ENCODE data around the gene DCUN1D3.

DCUN1D3 gene

GRCh38 chr16:20873331-20873730 is 26.8 kb downstream of the DCUN1D3 start:
- Mint-ChIP-seq H3K36me3 (ENCODE audit: low read depth) (peaks cover 7% of the 10 kb centered on the region), H3K4me1 (peaks cover 33% of the 10 kb centered on the region), H3K9me3 (no peaks in the 10 kb centered on the region), H3K27me3 (ENCODE audit: low read depth) (no peaks in the 10 kb centered on the region), H3K4me3 (no peak overlapping the region), H3K27ac (peak overlapping the region in 1 of 3 experiments; percentile 9)
- TF ChIP-seq CTCF (IDR thresholded peaks at IDR 0.05; ENCODE audit: unreplicated experiment in 3 of 3), result no peak

- H3K4me3 Mint-ChIP-seq, result no peak overlapping the region
- H3K36me3 Mint-ChIP-seq (ENCODE audit: low read depth), result peaks cover 13% of the 10 kb centered on the region
- H3K4me1 Mint-ChIP-seq, result peaks cover 38% of the 10 kb centered on the region
- no peaks in the 10 kb centered on the region for H3K9me3 Mint-ChIP-seq
- H3K27ac Mint-ChIP-seq, result peak overlapping the region in 2 of 3 experiments; percentile 48 to 69
- no peak for TF ChIP-seq CTCF (IDR thresholded peaks at IDR 0.05; ENCODE audit: unreplicated experiment in 3 of 3)
- no peaks in the 10 kb centered on the region for H3K27me3 Mint-ChIP-seq (ENCODE audit: low read depth)
Measured at GRCh38 chr16:20871941-20872815, 28.0 kb downstream of the DCUN1D3 start.

- H3K4me1 Mint-ChIP-seq, result peaks cover 47% of the 10 kb centered on the region
- no peaks in the 10 kb centered on the region for H3K9me3 Mint-ChIP-seq
- H3K36me3 Mint-ChIP-seq (ENCODE audit: low read depth), result peaks cover 10% of the 10 kb centered on the region
- no peaks in the 10 kb centered on the region for H3K27me3 Mint-ChIP-seq (ENCODE audit: low read depth)
- TF ChIP-seq CTCF (IDR thresholded peaks at IDR 0.05; ENCODE audit: unreplicated experiment in 3 of 3), result no peak
- peak overlapping the region; percentile 48 to 72 (median 69) for H3K27ac Mint-ChIP-seq
- H3K4me3 Mint-ChIP-seq, result no peak overlapping the region
Measured at GRCh38 chr16:20871258-20871657, 28.9 kb downstream of the DCUN1D3 start.

GRCh38 chr16:20870122-20870820 is 29.9 kb downstream of the DCUN1D3 start:
- H3K9me3 Mint-ChIP-seq, result no peaks in the 10 kb centered on the region
- peaks cover 54% of the 10 kb centered on the region for H3K4me1 Mint-ChIP-seq
- H3K36me3 Mint-ChIP-seq (ENCODE audit: low read depth), result peaks cover 10% of the 10 kb centered on the region
- no peak for TF ChIP-seq CTCF (IDR thresholded peaks at IDR 0.05; ENCODE audit: unreplicated experiment in 3 of 3)
- no peak overlapping the region for H3K4me3 Mint-ChIP-seq
- peak overlapping the region; percentile 34 to 72 (median 69) for H3K27ac Mint-ChIP-seq
- H3K27me3 Mint-ChIP-seq (ENCODE audit: low read depth), result no peaks in the 10 kb centered on the region

- Mint-ChIP-seq H3K27ac (peak overlapping the region in 2 of 3 experiments; percentile 17 to 72), H3K4me1 (peaks cover 54% of the 10 kb centered on the region), H3K4me3 (no peak overlapping the region), H3K36me3 (ENCODE audit: low read depth) (peaks cover 14% of the 10 kb centered on the region), H3K9me3 (no peaks in the 10 kb centered on the region), H3K27me3 (ENCODE audit: low read depth) (no peaks in the 10 kb centered on the region)
- no peak for TF ChIP-seq CTCF (IDR thresholded peaks at IDR 0.05; ENCODE audit: unreplicated experiment in 3 of 3)
Measured at GRCh38 chr16:20868890-20869289, 31.3 kb downstream of the DCUN1D3 start.

All from nephron (organoid).